ENCODE data around the gene SLC39A6.
"Not testable (repeated sequence)": the region's sequence is repeated elsewhere in the genome, so short reads cannot be mapped to it uniquely, and the experiment has no call there.

SLC39A6 gene

DNA sequence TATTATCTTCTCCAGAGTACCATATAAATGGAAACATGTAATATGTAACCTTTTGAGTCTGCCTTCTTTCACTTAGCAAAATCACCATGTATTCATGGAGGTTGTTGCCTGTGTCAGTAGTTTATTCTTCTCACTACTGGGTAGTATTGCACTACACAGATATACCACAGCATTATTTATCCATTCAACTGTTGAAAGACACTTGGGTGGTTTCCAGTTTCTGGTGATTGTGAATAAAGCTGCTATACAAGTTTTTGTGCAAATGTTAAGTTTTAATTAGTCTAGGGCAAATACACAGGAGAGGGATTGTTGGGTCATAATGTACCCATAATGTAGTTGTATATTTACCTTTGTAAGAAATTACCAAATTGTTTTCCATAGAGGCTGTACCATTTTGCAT, 32.2 kb downstream of the SLC39A6 start:
- no peak for DNase-seq (ENCODE audit: low read depth, low spot score)

DNA sequence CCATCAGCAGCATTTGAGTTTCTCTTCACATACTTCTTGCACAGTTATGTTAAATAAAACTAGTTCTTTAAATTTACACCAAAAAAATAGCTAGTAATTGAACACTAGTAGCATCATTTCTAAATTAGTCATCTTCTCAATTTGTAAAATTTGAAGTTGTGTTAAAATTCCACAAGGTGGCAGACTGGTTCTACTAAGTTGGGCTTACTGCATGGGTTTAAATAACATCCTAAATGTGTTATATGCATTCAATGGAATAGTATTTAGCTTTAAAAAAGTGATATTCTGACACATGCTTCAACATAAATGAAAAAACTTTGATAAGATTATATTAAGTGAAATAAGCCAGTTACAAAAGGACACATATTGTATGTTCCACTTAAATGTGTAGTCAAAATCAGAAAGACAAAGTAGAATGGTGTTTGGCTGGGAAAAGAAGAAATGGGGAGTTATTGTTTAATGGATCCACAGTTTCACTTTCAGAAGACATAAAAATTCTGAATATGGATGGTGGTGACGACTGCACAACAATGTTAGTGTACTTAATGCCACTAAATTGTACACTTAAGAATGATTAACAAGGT, 33.1 kb downstream of the SLC39A6 start:
- peak; percentile 4 for DNase-seq (ENCODE audit: low read depth, low spot score)

DNA sequence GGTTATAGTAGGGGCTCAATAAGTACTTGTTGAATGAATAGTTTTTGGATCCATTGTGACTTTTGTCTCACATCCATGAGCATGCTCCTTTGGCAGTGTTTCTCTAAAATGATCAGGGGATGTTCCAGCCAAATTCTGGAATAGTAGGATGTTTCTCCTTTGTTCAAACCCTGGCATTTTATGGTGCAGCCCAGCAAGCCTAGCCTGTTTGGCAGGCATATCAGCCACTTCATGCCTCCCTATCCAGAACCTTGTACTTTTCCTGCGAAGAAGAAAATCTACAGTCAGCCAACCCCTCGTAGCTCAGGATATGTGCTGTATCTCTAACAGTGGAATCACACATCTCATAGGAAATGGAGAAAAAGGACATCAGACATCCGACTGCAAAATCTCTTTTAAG, 34.7 kb downstream of the SLC39A6 start:
- no peak for DNase-seq (ENCODE audit: low read depth, low spot score)

DNA sequence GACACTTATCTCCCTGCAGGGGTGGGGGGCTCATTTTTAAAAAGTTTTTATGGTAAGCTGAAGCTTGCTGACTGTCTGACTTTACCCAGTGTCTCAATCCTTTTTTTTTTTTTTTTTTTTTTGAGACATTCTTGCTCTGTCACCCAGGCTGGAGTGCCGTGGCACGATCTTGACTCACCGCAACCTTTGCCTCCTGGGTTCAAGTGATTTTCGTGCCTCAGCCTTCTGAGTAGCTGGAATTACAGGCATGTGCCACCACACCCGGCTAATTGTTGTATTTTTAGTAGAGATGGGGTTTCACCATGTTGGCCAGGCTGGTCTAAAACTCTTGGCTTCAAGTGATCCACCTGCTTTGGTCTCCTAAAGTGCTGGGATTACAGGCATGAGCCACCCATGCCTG, 37.0 kb downstream of the SLC39A6 start:
- not testable (repeated sequence) for DNase-seq (ENCODE audit: low read depth, low spot score)

DNA sequence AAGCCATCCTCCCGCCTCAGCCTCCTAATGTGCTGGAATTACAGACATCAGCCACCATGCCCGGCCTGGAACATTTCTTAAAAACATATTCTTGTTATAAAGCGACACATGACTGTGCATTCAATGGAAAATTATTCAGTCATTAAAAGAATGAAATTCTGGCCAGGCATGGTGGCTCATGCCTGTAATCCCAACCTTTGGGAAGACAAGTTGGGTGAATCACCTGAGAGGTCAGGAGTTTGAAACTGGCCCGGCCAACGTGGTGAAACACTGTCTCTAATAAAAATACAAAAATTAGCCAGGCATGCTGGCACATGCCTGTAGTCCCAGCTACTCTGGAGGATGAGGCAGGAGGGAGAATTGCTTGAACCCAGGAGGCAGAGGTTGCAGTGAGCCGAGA, 40.1 kb downstream of the SLC39A6 start:
- DNase-seq (ENCODE audit: low read depth, low spot score) = no peak

DNA sequence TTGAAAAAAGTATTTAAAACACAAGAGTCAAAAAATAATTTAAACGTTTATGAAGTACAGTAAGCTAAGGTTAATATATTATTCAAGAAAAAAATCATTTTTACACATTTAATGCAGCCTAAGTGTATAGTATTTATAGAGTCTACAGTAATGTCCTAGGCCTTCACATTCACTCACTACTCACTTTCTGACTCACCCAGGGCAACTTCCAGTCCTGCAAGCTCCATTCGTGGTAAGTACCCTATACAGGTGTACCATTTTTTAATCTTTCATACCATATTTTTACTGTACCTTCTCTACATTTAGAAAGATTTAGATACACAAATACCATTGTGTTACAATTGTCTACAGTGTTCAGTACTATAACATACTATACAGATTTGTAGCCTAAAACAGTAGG, 40.9 kb downstream of the SLC39A6 start:
- DNase-seq (ENCODE audit: low read depth, low spot score) = no peak

DNA sequence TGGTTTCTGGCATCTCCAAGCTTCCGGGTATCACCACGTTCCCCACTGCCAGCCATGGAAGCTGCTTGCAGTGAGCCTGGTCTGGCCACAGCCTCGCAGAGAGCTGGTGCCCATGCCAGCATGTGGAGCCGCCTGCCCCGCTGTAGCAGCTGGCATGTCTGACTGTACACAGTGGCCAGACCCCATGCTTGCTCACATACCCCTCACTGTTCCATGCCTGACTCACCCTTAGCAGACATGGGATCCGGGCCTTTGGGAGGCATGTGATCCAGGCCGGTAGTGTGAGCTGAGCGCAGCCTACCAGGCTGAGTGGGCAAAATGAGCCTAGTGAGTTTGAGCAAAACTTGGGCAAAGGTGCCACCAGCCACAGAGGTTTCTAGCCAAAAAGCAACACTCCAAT, 43.0 kb downstream of the SLC39A6 start:
- DNase-seq (ENCODE audit: low read depth, low spot score) = no peak

DNA sequence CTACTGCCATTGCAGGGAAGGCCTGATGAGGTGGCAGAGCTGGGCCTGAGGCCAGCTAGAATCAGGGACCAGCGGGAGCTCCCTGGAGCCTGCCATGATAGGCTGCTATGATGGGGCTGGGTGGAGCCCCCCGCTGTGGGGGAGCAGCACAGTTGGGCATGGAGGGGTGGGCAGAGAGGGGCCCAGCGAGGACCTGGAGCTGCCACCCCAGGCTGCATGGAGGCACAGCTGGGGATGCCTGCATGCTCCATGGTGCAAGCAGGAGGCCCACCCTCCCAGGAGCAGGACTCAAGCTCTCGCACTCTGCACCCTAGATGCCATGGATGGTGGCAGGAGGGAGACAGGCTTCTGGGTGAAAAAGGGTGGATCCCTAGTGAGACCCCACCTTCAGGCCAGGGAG, 43.9 kb downstream of the SLC39A6 start:
- DNase-seq (ENCODE audit: low read depth, low spot score) = no peak

DNA sequence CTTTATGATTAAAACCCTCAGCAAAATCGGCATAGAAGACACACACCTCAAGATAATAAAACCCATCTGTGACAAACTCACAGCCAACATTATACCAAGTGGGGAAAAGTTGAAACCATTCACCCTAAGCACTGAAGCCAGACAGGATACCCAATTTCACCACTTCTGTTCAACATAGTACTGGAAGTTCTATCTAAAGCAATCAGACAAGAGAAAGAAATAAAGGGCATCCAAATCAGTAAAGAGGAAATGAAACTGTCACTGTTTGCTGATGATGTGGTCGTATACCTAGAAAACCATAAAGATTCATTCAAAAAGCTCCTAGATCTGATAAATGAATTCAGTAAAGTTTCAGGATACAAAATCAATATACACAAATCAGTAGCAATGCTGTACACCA, 45.4 kb downstream of the SLC39A6 start:
- DNase-seq (ENCODE audit: low read depth, low spot score) = no peak

DNA sequence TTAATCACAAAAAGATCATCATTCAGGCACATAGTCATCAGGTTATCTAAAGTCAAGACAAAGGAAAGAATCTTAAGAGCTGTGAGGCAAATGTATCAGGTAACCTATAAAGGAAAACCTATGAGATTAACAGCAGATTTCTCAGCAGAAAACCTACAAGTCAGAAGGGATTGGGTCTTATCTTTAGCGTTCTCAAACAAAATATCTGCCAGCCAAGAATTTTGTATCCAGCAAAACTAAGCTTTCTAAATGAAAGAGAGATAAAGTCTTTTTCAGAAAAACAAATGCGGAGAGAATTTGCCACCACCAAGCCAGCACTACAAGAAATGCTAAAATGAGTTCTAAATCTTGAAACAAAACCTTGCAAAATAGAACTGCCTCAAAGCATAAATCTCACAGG, 48.0 kb downstream of the SLC39A6 start:
- not testable (repeated sequence) for DNase-seq (ENCODE audit: low read depth, low spot score)

DNA sequence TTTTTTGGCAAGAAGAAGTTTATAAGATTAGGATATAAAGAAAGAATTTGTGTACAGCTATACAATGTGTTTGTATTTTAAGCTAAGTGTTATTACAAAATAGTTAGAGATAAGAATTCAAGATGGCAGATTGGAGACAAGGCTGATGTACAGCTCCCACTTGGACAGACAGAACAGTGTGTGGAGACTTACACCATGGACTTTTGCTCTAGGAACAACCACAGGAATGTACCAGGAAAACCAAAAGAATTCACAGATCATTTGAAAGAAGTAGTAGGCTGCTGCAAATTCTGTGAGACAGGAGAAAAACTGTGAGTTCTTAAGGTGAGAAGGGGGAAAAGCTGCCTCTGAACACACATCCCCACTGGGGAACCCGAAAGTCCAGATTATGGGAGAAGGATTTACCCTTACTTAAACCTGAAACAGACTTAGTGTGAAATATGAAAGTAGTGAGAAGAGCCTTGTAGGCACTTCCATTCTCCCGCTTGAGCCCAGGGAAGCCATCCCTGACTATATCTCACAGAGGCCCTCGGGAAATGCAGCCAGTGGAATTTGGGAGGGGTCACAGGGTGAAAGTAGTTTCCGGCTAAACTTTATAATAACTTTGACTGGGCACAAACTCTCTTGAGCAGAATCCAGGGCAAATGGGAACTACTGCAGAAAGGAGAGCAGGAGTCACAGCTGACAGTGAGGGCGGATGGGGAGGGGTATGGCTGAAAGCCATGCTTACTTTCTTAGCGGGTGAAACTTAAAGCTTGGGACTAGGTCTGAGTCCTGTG, 50.2 kb downstream of the SLC39A6 start:
- DNase-seq (ENCODE audit: low read depth, low spot score) = no peak

DNA sequence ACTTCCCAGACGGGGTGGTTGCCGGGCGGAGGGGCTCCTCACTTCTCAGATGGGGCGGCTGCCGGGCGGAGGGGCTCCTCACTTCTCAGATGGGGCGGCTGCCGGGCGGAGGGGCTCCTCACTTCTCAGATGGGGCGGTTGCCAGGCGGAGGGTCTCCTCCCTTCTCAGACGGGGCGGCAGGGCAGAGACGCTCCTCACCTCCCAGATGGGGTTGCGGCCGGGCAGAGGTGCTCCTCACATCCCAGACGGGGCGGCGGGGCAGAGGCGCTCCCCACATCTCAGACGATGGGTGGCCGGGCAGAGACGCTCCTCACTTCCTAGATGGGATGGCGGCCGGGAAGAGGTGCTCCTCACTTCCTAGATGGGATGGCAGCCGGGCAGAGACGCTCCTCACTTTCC, 51.4 kb downstream of the SLC39A6 start:
- DNase-seq (ENCODE audit: low read depth, low spot score) = not testable (repeated sequence)

DNA sequence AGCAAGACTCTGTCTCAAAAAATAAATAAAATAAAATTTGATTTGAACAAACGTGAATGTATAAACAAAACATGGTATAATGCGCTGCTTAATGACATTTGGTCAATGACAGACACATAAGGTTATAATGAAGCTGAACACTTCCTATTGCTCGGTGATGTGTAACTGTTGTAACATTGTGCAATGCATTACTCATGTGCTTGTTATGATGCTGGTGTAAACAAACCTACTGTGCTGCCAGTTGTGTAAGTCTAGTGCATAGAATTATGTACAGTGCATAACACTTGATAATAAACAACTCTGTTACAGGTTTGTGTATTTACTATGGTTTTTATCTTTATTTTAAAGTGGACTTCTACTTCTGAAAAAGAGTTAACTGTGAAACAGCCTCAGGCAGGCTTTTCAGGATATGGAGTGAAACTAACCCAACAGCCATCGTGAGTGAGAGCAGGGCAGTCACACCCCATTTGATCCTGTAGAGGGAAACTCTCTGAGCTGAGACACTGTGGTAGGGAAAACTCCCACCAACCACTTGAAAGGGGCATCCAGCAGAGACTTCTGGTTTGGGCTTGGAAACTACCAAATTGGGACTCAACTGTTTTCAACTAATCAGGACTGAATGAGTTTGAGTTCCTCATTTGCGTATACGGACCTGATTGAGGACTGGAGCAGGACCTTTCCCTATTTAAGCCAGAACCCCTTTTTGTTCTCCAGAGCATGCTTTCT, 53.1 kb downstream of the SLC39A6 start:
- no peak for DNase-seq (ENCODE audit: low read depth, low spot score)

DNA sequence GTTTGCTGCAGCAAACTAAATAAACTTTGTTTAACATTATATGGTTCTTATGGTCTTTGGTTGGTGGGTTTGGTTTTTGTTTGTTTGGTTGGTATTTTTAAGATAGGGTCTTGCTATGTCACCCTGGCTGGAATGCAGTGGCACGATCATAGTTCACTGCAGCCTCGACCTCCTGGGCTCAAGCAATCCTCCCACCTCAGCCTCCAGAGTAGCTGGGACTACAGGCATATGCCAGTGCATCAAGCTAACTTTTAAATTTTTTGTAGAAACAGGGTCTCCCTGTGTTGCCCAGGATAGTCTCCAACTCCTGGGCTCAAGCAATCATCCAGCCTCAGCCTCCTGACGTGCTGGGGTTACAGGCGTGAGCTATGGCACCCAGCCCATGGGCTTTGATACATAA, 54.7 kb downstream of the SLC39A6 start:
- no peak for DNase-seq (ENCODE audit: low read depth, low spot score)

DNA sequence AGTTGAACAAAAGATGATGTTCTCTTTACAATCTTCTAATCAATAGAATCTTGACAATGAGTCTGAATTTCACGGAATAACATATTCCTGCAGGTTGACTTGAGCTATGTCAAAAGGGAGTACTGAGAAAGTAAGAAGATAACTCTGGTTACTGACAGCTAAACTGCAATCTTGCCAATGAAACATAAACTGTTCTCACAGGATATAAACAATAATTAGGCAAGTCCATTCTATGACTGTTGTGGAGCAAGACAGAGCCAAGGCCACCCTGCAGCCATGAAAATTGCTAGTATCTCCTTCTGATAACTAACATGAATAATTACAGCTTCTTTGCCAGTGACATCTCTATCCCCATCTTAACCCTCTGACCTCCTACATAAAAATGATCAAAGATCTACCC, 55.5 kb downstream of the SLC39A6 start:
- DNase-seq (ENCODE audit: low read depth, low spot score) = no peak

DNA sequence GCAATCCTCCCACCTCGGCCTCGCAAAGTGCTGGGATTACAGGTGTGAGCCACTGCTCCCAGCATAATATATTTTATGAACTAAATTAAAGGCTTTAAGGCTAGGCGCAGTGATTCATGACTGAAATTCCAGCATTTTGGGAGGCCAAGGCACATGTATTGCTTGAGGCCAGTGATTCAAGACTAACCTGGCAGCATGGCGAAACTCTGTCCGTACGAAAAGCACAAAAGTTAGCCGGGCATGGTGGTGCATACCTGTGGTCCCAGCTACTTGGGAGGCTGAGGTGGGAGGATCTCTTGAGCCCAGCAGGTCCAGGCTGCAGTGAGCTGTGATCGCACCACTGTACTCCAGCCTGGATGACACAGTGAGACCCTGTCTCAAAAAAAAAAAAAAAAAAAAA, 56.7 kb downstream of the SLC39A6 start:
- DNase-seq (ENCODE audit: low read depth, low spot score) = not testable (repeated sequence)

DNA sequence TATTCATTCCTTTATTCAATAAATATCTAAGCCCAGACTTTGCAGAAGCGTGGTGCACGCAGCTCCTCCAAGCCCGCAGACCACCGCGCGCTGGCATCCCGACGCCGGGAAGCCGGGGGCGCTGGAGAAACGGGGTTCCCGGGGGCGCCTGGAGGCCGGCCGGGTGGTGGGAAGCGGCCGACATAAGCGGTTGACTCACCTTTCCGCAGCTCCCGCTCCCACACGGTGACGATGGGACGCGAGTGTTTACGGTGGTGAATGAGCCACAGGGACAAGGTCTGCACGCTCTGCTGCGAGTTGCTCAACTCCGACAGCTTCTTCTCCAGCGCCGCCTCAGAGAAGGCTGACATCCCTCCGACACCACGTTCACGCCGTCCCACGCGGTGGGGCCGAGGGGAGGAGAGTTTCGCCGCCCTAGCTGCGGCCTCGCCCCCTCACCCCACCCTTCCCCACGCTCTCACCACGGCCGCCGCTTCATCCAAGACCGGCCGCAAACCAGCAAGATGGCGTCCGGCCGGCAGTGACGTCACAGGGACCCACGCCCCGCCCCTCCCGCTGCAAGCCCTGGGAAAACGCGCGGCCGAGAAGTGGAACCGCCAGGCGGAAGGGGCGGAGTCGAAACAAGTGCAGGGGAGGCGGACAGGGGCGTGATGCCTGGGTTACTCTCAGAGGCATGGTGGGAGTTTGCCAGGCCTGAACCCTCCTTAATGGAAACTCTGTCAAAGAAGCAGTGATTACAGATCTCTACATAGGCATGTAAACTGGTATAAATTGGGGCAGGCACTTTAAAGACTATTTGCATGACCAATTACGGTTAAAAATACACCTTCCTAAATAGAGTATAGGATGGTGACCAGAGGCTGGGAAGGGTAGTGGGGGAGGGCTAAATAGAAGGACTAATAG, 61.8 kb downstream of the SLC39A6 start, which contains the start of gene RPRD1A:
Gene RPRD1A, minus strand, starts transcription at position 505 of the 903 bp plus-strand sequence. Its CDS starts 155 bp downstream, at position 350.
- DNase-seq (ENCODE audit: low read depth, low spot score) = peak; percentile 73

DNA sequence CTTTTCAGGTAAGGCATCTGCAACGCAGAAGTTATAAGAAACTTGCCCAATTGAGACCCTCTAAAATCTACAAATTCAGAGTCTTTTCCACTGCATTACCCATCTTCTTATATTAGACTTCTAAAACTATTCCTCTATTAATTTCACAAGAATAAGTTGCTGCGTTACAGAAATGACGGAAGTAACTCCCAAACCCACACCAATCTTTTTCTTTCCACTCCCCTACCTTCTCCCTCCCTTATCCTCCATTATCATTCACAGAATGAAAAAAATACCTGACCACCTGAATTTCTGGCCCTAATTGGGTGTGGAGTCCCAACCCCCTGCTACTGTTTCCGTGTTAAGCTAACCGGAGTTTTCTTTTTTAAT, 62.5 kb downstream of the SLC39A6 start:
- no peak for DNase-seq (ENCODE audit: low read depth, low spot score)

DNA sequence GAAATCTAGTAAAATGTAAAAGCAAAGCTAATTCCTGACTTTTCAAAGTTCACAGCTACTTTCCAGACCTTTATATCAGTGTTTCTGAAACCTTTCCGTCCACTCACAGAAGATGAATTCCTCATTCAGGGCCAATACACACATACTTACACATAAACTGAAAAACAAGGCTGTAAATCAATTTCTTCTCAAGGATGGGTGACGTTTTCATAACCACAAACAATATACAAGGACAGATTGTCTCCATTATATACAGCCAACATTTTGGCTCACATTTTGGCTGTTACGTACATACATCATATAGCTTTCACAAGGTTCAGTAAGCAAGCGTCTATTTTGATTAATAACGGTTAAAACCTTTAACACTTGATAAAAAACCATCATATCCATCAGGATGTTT, 63.1 kb downstream of the SLC39A6 start:
- no peak for DNase-seq (ENCODE audit: low read depth, low spot score)

DNA sequence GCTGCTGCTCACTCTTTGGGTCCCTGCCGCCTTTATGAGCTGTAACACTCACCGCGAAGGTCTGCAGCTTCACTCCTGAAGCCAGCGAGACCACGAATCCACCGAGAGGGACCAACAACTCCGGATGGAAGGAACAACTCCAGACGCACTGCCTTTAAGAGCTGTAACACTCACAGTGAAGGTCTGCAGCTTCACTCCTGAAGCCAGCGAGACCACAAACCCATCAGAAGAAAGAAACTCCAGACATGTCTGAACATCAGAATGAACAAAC, 64.4 kb downstream of the SLC39A6 start:
- DNase-seq (ENCODE audit: low read depth, low spot score) = not testable (repeated sequence)

DNA sequence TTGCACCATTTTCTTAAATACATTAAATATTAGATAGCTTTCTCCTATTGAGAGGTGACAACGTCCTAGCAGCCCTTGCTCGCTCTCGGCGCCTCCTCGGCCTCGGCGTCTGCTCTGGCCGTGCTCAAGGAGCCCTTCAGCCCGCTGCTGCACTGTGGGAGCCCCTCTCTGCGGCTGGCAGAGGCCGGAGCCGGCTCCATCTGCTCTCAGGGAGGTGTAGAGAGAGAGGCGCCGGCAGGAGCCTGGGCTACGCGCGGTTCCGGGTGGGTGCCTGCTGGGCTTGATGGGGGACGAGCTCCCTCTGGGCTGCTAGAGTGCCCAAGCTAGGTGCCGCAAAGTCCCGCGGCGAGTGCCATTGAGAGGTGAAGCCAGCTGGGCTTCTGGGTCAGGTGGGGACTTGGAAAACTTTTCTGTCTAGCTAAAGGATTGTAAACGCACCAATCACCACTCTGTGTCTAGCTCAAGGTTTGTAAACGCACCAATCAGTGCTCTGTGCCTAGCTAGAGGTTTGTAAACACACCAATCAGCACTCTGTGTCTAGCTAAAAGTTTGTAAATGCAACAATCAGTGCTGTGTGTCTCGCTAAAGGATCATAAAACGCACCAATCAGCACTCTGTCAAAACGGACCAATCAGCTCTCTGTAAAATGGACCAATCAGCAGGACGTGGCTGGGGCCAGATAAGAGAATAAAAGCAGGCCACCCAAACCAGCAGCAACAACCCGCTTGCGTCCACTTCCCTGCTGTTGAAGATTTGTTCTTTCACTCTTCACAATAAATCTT, 64.9 kb downstream of the SLC39A6 start:
- no peak for DNase-seq (ENCODE audit: low read depth, low spot score)

Measured in brain pericyte (primary cell).